Measurements from ENCODE around the gene CHIT1. TPM values are rescaled to one million over a fixed set of nuclear protein-coding genes. Genes with fewer than 3 reads are reported as not detected.
"Not testable (repeated sequence)": the region's sequence is repeated elsewhere in the genome, so short reads cannot be mapped to it uniquely, and the experiment has no call there.

Gene CHIT1
- total and polyA plus RNA-seq, 9 donors, result 0.08 to 26.9 (median 0.90) TPM; not detected in 3

GRCh38 chr1:203252678-203253077, 23.2 kb upstream of the CHIT1 start:
- H3K4me1 ChIP-seq (ENCODE audit: insufficient read depth), result no peaks in the 10 kb centered on the region
- no peaks in the 10 kb centered on the region for H3K27me3 ChIP-seq
- no peaks in the 10 kb centered on the region for H3K36me3 ChIP-seq
- H3K4me3 ChIP-seq, result no peak overlapping the region
- intact Hi-C loops (cut with DNase I), result no loop called here
- 70 to 78% (median 73%) methylated on average over 3 of the region's 3 CpGs for WGBS, 3 donors
- peaks cover 0 to 5% of the 10 kb centered on the region in 2 donors for H3K9me3 ChIP-seq
- H3K27ac ChIP-seq, result no peak overlapping the region
- TF ChIP-seq EP300 (IDR thresholded peaks at IDR 0.05), result no peak
- no peak for TF ChIP-seq POLR2A (IDR thresholded peaks at IDR 0.05)
- no peak for TF ChIP-seq CTCF (IDR thresholded peaks at IDR 0.05)
- no peak for DNase-seq

- no peak overlapping the region for H3K27ac ChIP-seq
- H3K4me3 ChIP-seq, result no peak overlapping the region
- 86 to 94% (median 93%) methylated on average over 2 of the region's 2 CpGs for WGBS, 3 donors
- TF ChIP-seq CTCF (IDR thresholded peaks at IDR 0.05) (no peak), POLR2A (IDR thresholded peaks at IDR 0.05) (no peak), EP300 (IDR thresholded peaks at IDR 0.05) (no peak)
- no peaks in the 10 kb centered on the region for H3K36me3 ChIP-seq
- H3K27me3 ChIP-seq, result no peaks in the 10 kb centered on the region
- H3K9me3 ChIP-seq, result peaks cover 0 to 2% of the 10 kb centered on the region in 2 donors
- DNase-seq, result no peak
- intact Hi-C loops (cut with DNase I), result no loop called here
- H3K4me1 ChIP-seq (ENCODE audit: insufficient read depth), result no peaks in the 10 kb centered on the region
These were observed 22.0 kb upstream of the CHIT1 start for GRCh38 chr1:203251466-203251865.

- Histone ChIP-seq H3K4me1 (ENCODE audit: insufficient read depth) (no peaks in the 10 kb centered on the region), H3K36me3 (no peaks in the 10 kb centered on the region), H3K27ac (no peak overlapping the region), H3K4me3 (no peak overlapping the region), H3K9me3 (no peaks in the 10 kb centered on the region), H3K27me3 (no peaks in the 10 kb centered on the region)
- DNase-seq, result no peak
- 36 to 51% (median 42%) methylated on average over 2 of the region's 2 CpGs for WGBS, 3 donors
- TF ChIP-seq CTCF (IDR thresholded peaks at IDR 0.05) (no peak), EP300 (IDR thresholded peaks at IDR 0.05) (no peak), POLR2A (IDR thresholded peaks at IDR 0.05) (no peak)
- intact Hi-C loops (cut with DNase I), result no loop called here
These were observed 21.4 kb upstream of the CHIT1 start for GRCh38 chr1:203250911-203251310.

- Histone ChIP-seq H3K36me3 (no peaks in the 10 kb centered on the region), H3K27ac (no peak overlapping the region), H3K4me1 (ENCODE audit: insufficient read depth) (no peaks in the 10 kb centered on the region), H3K4me3 (no peak overlapping the region), H3K27me3 (no peaks in the 10 kb centered on the region), H3K9me3 (no peaks in the 10 kb centered on the region)
- DNase-seq, result no peak
- intact Hi-C loops (cut with DNase I), result no loop called here
- WGBS, 3 donors, result 44 to 65% (median 45%) methylated on average over 4 of the region's 4 CpGs
- TF ChIP-seq CTCF (IDR thresholded peaks at IDR 0.05) (no peak), EP300 (IDR thresholded peaks at IDR 0.05) (no peak), POLR2A (IDR thresholded peaks at IDR 0.05) (no peak)
These were observed 15.3 kb upstream of the CHIT1 start for GRCh38 chr1:203244776-203245175.

GRCh38 chr1:203241708-203242107, 12.2 kb upstream of the CHIT1 start:
- H3K36me3 ChIP-seq; H3K27me3 ChIP-seq; H3K4me1 ChIP-seq (ENCODE audit: insufficient read depth); H3K9me3 ChIP-seq; H3K27ac ChIP-seq; intact Hi-C loops (cut with DNase I); DNase-seq; H3K4me3 ChIP-seq: not testable (repeated sequence)
- 82 to 88% (median 83%) methylated on average over 5 of the region's 5 CpGs for WGBS, 3 donors

Data from ovary (tissue), 9 donors.